Pons (tissue), 1 donor: Measurements from ENCODE around the gene ABLIM1.

Source experiments
- DNase-seq: peaks from one replicate; pipeline ENCODE4 v3.0.0-alpha.2; 2016; ENCODE audit warnings: low spot score

ABLIM1 gene

DNA sequence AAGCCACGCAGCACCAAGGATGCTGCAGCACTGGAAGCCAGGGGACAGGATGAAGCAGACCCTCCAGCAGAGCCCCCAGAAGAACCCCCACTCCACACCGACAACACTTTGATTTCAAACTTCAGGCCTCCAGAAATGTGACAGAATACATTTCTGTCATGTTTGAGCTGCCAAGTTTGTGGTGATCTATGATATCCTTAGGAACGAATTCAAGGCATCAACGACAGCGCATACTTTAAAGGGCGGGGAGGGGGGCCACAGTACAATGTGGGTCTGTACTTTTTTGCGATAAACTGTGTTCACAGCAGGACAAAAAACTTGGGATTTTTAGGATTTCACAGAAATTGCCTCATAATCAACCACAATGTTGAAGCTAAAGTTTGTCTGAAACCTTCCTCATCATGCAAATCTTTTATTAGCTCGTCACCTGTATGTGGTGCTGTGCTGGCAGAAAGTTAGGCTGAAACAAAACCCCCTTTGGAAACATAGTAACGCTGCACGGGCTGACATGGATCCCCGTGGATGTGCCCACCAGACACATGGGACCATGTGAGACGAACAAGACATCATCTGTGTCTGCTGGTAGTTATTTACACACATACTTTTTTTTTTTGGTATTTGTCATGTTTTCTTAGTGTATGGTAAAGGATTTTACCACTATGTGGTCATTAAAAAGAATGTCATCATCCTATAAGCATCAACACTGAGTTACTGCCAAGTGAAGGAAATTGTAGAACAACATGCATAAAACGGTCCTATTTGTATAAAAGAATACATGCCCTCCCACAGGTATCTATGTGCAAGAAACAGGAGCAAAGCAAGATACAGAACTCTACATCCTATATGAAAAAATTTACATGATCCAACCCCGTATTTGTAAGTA lies 140.5 kb downstream of the ABLIM1 start:
- DNase-seq: no peak

GRCh38 chr10:114516356-114516755 lies 141.7 kb downstream of the ABLIM1 start:
- DNase-seq: no peak

GRCh38 chr10:114515298-114515914 lies 142.7 kb downstream of the ABLIM1 start:
- DNase-seq: no peak

GRCh38 chr10:114513381-114513792 lies 144.7 kb downstream of the ABLIM1 start:
- DNase-seq: no peak

DNA sequence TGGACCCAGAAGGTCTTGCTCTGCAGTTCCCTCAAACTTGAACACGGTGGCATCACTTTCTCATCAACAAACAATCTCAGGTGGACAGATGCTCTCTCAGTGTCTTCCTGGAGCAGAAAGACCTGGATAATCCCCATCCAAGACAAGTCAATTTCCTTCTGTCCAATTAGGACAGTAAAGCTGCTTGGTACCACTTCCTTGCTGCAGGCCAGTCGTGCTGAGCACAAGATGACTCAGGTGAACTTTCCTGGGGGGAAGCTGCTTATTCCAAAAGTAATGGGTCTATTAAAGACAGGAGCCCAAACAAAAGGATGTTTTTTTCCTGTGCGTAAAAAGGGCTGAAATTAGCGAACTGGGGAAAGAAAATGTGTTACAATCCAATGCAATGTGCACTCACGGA lies 146.2 kb downstream of the ABLIM1 start:
- no peak for DNase-seq

GRCh38 chr10:114508376-114508775 lies 149.7 kb downstream of the ABLIM1 start:
- DNase-seq: no peak

DNA sequence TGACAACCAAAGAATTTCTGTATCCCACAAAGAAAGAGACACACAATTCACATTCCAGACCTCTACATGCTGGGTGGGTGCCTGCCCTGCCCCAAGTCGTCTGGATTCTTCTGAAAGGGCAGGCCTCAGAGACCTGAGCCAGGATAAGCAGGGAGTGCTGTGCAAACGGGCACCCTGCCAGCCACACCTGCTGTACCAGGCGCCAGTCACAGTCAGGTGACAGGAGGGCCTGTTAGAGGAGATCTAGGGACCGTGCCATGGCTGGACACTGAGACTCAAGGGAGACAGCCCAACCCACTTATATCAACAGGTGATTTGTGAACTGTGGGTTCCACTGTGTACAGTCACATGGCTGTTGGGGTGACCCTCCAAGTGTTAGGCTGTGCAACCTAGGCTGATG lies 150.6 kb downstream of the ABLIM1 start:
- no peak for DNase-seq

GRCh38 chr10:114506871-114507385 lies 151.1 kb downstream of the ABLIM1 start:
- no peak for DNase-seq

- peak; percentile 50 for DNase-seq
Measured at GRCh38 chr10:114504769-114505579, 153.1 kb downstream of the ABLIM1 start.

GRCh38 chr10:114502074-114502473 lies 156.0 kb downstream of the ABLIM1 start:
- no peak for DNase-seq

- DNase-seq: no peak
Measured at GRCh38 chr10:114501650-114502049, 156.4 kb downstream of the ABLIM1 start.

GRCh38 chr10:114500643-114501042 lies 157.4 kb downstream of the ABLIM1 start:
- DNase-seq: no peak

DNA sequence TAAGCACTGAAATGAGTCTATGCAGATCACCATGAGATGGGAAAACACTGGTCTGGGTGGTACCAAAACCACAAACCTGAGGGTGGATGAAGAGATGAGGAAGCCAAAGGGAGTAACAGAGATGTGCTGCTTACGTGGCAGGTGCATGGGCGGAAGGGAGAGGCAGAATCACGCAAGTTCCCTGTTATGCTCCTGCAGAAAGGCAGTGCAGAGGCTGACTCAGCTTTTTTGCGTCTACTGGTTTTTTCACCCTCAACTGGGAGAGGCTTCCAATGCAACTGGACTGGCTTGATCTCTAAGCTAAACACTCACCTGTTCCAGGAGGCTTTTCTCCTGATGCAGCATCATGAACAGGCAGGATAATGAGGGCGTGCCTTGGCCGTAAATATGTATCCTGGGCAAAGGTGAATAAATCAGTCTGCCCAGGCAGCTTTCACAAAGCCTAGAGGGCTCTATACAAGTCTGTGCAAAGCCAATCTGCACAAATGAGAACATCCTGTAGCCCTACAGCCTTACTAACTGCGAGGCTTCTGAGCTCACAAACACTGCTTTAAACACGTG lies 158.4 kb downstream of the ABLIM1 start:
- no peak for DNase-seq

DNA sequence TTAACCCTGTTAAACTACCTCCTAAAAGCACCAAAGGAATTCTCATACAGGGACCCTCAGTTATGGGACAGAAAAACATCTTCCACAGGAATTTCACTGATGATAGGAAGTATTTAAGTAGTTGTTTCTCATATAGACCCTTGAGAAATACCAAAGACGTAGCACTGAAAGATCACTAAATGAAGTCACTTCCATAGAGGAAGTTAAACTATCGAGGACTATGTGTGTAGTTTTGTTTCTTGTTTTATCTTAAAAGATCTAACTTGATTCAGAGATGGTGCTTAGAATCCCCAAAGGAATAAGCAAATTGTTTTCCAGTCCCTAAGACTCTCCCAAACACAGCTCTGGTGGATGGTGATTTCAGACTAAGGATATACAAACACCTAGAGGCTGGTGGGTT lies 159.0 kb downstream of the ABLIM1 start:
- no peak for DNase-seq

GRCh38 chr10:114498413-114499111 lies 159.5 kb downstream of the ABLIM1 start:
- no peak for DNase-seq

DNA sequence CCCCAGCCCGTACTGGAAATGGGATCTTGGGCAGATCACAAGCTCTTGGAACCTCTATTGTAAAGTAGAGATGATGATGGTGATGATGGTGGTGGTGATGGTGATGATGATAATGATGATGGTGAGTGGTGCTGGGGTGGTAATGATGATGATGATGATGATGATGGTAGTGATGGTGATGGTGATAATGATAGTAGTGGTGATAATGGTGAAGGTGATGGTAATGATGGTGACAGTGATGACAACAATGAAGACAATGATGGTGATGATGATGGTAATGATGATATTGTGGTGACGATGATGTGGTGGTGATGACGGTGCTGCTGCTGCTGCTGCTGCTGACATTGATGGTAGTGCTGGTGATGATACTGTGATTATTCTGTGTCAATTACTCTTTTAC lies 162.8 kb downstream of the ABLIM1 start:
- no peak for DNase-seq

GRCh38 chr10:114492351-114493037 lies 165.6 kb downstream of the ABLIM1 start:
- no peak for DNase-seq

- DNase-seq: no peak
Measured at GRCh38 chr10:114491933-114492332, 166.1 kb downstream of the ABLIM1 start.

DNA sequence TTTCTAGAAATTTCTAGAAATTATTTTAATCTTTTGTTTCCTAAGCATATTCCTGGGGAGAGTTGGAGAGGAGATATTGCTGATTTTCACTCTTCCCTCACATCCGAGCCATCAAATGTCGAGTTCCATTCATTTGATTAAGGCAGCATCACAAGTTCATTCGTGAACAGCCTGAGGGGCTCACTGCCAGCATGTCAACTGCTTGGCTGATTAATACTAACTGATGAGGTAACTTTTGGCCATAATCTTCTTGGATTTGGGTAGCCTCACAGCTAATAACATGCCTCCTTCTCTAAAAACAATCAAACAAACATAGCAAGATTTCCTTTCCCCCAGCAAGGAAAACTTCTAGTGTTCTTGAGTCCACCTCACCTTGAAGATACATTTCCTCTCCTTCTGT lies 166.7 kb downstream of the ABLIM1 start:
- no peak for DNase-seq

- DNase-seq: peak; percentile 63
Measured at GRCh38 chr10:114489521-114490310, 168.4 kb downstream of the ABLIM1 start.
